CD14-positive monocyte (primary cell): Measurements from ENCODE around the gene CRADD. TPM values are rescaled to one million over a fixed set of nuclear protein-coding genes. Genes with fewer than 3 reads are reported as not detected.

Source experiments
- DNase-seq, 3 donors: peaks; one replicate each; pipeline ENCODE4 v3.0.0-alpha.2; 2011 to 2022
- H2AFZ ChIP-seq: 2 replicates; pipeline ENCODE4 v1.6.0; 2012; ENCODE audit warnings: mild to moderate bottlenecking, low read depth, low read length, inconsistent platforms; ENCODE audit not compliant: insufficient read depth, poor library complexity, severe bottlenecking
- H3K27ac ChIP-seq, 2 donors: 1 replicate in 1 of 2; 2 replicates in 1 of 2; pipeline ENCODE4 v1.5.1; 2012 to 2013; ENCODE audit warnings: low read length in 2 of 2, control low read depth in 1 of 2, inconsistent platforms in 1 of 2, low read depth in 1 of 2, mild to moderate bottlenecking in 1 of 2
- H3K27me3 ChIP-seq, 2 donors: one replicate each; pipeline versions ENCODE4 v1.6.0 to v1.6.1; 2011 to 2013; ENCODE audit warnings: low read length in 2 of 2; ENCODE audit not compliant: control insufficient read depth in 2 of 2, insufficient read depth in 2 of 2
- H3K36me3 ChIP-seq, 2 donors: replicated peaks in 1 of 2; 1 replicate in 1 of 2; 2 replicates in 1 of 2; pipeline versions ENCODE4 v1.5.1 to v1.6.1; 2012 to 2013; ENCODE audit warnings: low read length in 2 of 2, control low read depth in 1 of 2, inconsistent platforms in 1 of 2, mild to moderate bottlenecking in 1 of 2; ENCODE audit not compliant: insufficient read depth in 2 of 2, control insufficient read depth in 1 of 2
- H3K4me1 ChIP-seq, 2 donors: 1 replicate in 1 of 2; 2 replicates in 1 of 2; pipeline versions ENCODE4 v1.5.1 to v1.6.1; 2012 to 2013; ENCODE audit warnings: low read length in 2 of 2, control low read depth in 1 of 2, inconsistent platforms in 1 of 2, mild to moderate bottlenecking in 1 of 2, moderate library complexity in 1 of 2; ENCODE audit not compliant: insufficient read depth in 2 of 2, control insufficient read depth in 1 of 2
- H3K4me2 ChIP-seq: replicated peaks from 2 replicates; pipeline ENCODE3; 2012; ENCODE audit warnings: low read length, moderate library complexity, mild to moderate bottlenecking; ENCODE audit not compliant: poor library complexity, severe bottlenecking; ENCODE audit errors: extremely low read depth
- H3K4me3 ChIP-seq, 3 experiments: fragments of 200-600 bp in 1 of 3; sonication (generic) in 1 of 3; replicated peaks in 1 of 3; 1 replicate in 2 of 3; 2 replicates in 1 of 3; pipeline ENCODE4 v1.5.1; 2011 to 2013; ENCODE audit warnings: low read length in 3 of 3, mild to moderate bottlenecking in 3 of 3, control low read depth in 2 of 3, low read depth in 2 of 3, inconsistent platforms in 1 of 3, moderate library complexity in 1 of 3
- H3K79me2 ChIP-seq: 2 replicates; pipeline ENCODE4 v1.6.0; 2012; ENCODE audit warnings: mild to moderate bottlenecking, control low read depth, inconsistent platforms, low read length, moderate library complexity; ENCODE audit not compliant: insufficient read depth
- H3K9ac ChIP-seq: 2 replicates; pipeline ENCODE4 v1.6.0; 2017; ENCODE audit warnings: low read length, mild to moderate bottlenecking; ENCODE audit not compliant: insufficient read depth, poor library complexity, severe bottlenecking
- H3K9me3 ChIP-seq, 2 donors: replicated peaks in 1 of 2; 1 replicate in 1 of 2; 2 replicates in 1 of 2; pipeline versions ENCODE4 v1.5.1 to v1.6.1; 2012 to 2013; ENCODE audit warnings: low read length in 2 of 2, control low read depth in 1 of 2; ENCODE audit not compliant: control insufficient read depth in 1 of 2, insufficient read depth in 1 of 2
- H4K20me1 ChIP-seq: 2 replicates; pipeline ENCODE4 v1.6.0; 2012; ENCODE audit warnings: mild to moderate bottlenecking, low read length, control low read depth, moderate library complexity; ENCODE audit not compliant: insufficient read depth
- H3K27ac Mint-ChIP-seq, 7 donors: one replicate each; pipeline ENCODE4 v1.8.0; 2020; ENCODE audit warnings: mild to moderate bottlenecking in 7 of 7, mixed read lengths in 7 of 7, moderate library complexity in 6 of 7, inconsistent platforms in 2 of 7
- H3K27me3 Mint-ChIP-seq, 3 donors: one replicate each; pipeline ENCODE4 v1.8.0; 2021 to 2022; ENCODE audit warnings: low read depth in 3 of 3, mild to moderate bottlenecking in 3 of 3, mixed read lengths in 3 of 3, moderate library complexity in 3 of 3, inconsistent platforms in 1 of 3
- H3K36me3 Mint-ChIP-seq, 2 donors: one replicate each; pipeline ENCODE4 v1.8.0; 2020; ENCODE audit warnings: mixed read lengths in 2 of 2, inconsistent platforms in 1 of 2, mild to moderate bottlenecking in 1 of 2
- H3K4me1 Mint-ChIP-seq: one replicate; pipeline ENCODE4 v1.8.0; 2020; ENCODE audit warnings: mild to moderate bottlenecking, mixed read lengths
- H3K4me3 Mint-ChIP-seq, 2 donors: one replicate each; pipeline ENCODE4 v1.8.0; 2020; ENCODE audit warnings: mild to moderate bottlenecking in 2 of 2, mixed read lengths in 2 of 2, moderate library complexity in 1 of 2
- H3K9me3 Mint-ChIP-seq, 7 donors: one replicate each; pipeline ENCODE4 v1.8.0; 2020 to 2022; ENCODE audit warnings: mixed read lengths in 7 of 7, mild to moderate bottlenecking in 6 of 7, moderate library complexity in 6 of 7, inconsistent platforms in 2 of 7
- WGBS: methylation state at CpG from one replicate; pipeline ENCODE4 v1.1.5; 2013; ENCODE audit warnings: missing lambda C conversion rate; ENCODE audit not compliant: insufficient coverage; 5-methylcytosine and 5-hydroxymethylcytosine counted together
- intact Hi-C, 2 donors: fragments of 100-400 bp; cut with micrococcal nuclease; formaldehyde crosslinking; loops; one replicate each; pipeline versions ENCODE4 v1.15.0 to v1.15.1; 2023
- polyA plus RNA-seq, 3 donors: library from polyadenylated mRNA; depleted of rRNA in 1 of 3; unstranded in 2 of 3; stranded (reverse) in 1 of 3; fragments of 300-500 nt in 2 of 3; fragments of >200 nt in 1 of 3; fragmentation: Illumina TruSeq in 2 of 3; gene quantifications; 1 replicate in 2 of 3; 2 replicates in 1 of 3; pipeline ENCODE4 v1.2.3, GENCODE V29; 2012 to 2021
- TF ChIP-seq, protein P1 (sequence below): fragments of 200-600 bp; IDR thresholded peaks from one replicate; pipeline ENCODE4 v1.8.0; 2022; ENCODE audit warnings: antibody characterized with exemption, mild to moderate bottlenecking

CRADD gene
- polyA plus RNA-seq, 3 donors, result 5.6 to 12.2 (median 11.2) TPM

DNA sequence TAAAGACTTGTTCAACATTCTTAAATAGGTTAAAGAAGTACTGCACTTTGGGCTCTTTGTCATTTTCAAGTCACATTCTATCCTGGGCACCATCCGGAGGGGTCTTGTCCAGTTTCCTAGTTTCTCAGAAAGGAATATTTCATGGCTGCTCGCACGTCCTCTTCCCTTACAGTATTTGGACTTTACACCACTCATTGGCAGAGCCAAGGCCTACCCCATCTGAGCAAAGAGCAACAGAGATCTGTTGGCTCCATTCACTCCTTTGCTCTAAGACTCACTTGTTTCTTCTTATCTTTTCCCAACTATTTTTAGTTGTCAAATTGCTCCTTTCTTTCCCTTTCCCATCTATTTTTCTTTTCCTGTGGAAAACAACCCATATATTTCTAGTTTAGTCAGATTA is 118.2 kb downstream of the CRADD start:
- Mint-ChIP-seq H3K27me3 (peaks cover 0 to 3% (median 3%) of the 10 kb centered on the region in 3 donors), H3K4me1 (no peaks in the 10 kb centered on the region), H3K9me3 (no peaks in the 10 kb centered on the region), H3K27ac (no peak overlapping the region), H3K4me3 (no peak overlapping the region), H3K36me3 (no peaks in the 10 kb centered on the region)
- H3K4me2 ChIP-seq, result no peak overlapping the region
- H3K27ac ChIP-seq, result no peak overlapping the region
- H3K4me1 ChIP-seq, result no peaks in the 10 kb centered on the region
- 100% methylated on average over 3 of the region's 3 CpGs for WGBS
- no peaks in the 10 kb centered on the region for H3K36me3 ChIP-seq
- DNase-seq, result no peak
- H2AFZ ChIP-seq, result no peak overlapping the region
- H4K20me1 ChIP-seq, result no peaks in the 10 kb centered on the region
- H3K9me3 ChIP-seq, result no peaks in the 10 kb centered on the region
- no peak overlapping the region for H3K9ac ChIP-seq
- TF ChIP-seq, protein P1, sequence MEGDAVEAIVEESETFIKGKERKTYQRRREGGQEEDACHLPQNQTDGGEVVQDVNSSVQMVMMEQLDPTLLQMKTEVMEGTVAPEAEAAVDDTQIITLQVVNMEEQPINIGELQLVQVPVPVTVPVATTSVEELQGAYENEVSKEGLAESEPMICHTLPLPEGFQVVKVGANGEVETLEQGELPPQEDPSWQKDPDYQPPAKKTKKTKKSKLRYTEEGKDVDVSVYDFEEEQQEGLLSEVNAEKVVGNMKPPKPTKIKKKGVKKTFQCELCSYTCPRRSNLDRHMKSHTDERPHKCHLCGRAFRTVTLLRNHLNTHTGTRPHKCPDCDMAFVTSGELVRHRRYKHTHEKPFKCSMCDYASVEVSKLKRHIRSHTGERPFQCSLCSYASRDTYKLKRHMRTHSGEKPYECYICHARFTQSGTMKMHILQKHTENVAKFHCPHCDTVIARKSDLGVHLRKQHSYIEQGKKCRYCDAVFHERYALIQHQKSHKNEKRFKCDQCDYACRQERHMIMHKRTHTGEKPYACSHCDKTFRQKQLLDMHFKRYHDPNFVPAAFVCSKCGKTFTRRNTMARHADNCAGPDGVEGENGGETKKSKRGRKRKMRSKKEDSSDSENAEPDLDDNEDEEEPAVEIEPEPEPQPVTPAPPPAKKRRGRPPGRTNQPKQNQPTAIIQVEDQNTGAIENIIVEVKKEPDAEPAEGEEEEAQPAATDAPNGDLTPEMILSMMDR, result no peak
- intact Hi-C loops, result no loop called here
- no peaks in the 10 kb centered on the region for H3K79me2 ChIP-seq
- no peak overlapping the region for H3K4me3 ChIP-seq
- no peaks in the 10 kb centered on the region for H3K27me3 ChIP-seq

GRCh38 chr12:93796729-93797128 is 119.6 kb downstream of the CRADD start:
- H3K79me2 ChIP-seq, result no peaks in the 10 kb centered on the region
- H3K4me1 ChIP-seq, result no peaks in the 10 kb centered on the region
- no peaks in the 10 kb centered on the region for H3K9me3 ChIP-seq
- intact Hi-C loops, result no loop called here
- peak overlapping the region in 1 of 7 donors; percentile 62 for H3K27ac Mint-ChIP-seq
- H3K4me1 Mint-ChIP-seq, result no peaks in the 10 kb centered on the region
- no peaks in the 10 kb centered on the region for H3K9me3 Mint-ChIP-seq
- WGBS, result 64% methylated on average over 4 of the region's 5 CpGs
- H2AFZ ChIP-seq, result no peak overlapping the region
- no peak overlapping the region for H3K4me3 Mint-ChIP-seq
- no peak overlapping the region for H3K9ac ChIP-seq
- no peaks in the 10 kb centered on the region for H3K36me3 ChIP-seq
- no peak for DNase-seq
- no peaks in the 10 kb centered on the region for H3K27me3 ChIP-seq
- H3K4me2 ChIP-seq, result no peak overlapping the region
- H4K20me1 ChIP-seq, result no peaks in the 10 kb centered on the region
- no peak overlapping the region for H3K4me3 ChIP-seq
- no peak overlapping the region for H3K27ac ChIP-seq
- no peaks in the 10 kb centered on the region for H3K27me3 Mint-ChIP-seq
- no peaks in the 10 kb centered on the region for H3K36me3 Mint-ChIP-seq
- TF ChIP-seq, protein P1, result no peak
